Stimulated activated CD4-positive, alpha-beta T cell treated with anti-CD3 and anti-CD28 coated beads, Interleukin-1b, Interleukin-23, amount 100 ng/mL, for 24 hours (primary cell): ENCODE results near the gene MRTFA.
A peak's percentile ranks its signal among the peaks of the same experiment; 100 is the strongest.
"Not testable (repeated sequence)": the region's sequence is repeated elsewhere in the genome, so short reads cannot be mapped to it uniquely, and the experiment has no call there.

ENCODE experiments used
- DNase-seq, 4 experiments: peaks; one replicate each; pipeline ENCODE4 v3.0.0-alpha.2; 2020; ENCODE audit warnings: low read depth in 4 of 4, low spot score in 1 of 4

Gene MRTFA

GRCh38 chr22:40660730-40661129 is 24.2 kb upstream of the MRTFA start:
- DNase-seq = no peak

- no peak for DNase-seq
These were observed 22.6 kb upstream of the MRTFA start for GRCh38 chr22:40659166-40659565.

- not testable (repeated sequence) for DNase-seq
These were observed 20.1 kb upstream of the MRTFA start for GRCh38 chr22:40656651-40657050.

DNA sequence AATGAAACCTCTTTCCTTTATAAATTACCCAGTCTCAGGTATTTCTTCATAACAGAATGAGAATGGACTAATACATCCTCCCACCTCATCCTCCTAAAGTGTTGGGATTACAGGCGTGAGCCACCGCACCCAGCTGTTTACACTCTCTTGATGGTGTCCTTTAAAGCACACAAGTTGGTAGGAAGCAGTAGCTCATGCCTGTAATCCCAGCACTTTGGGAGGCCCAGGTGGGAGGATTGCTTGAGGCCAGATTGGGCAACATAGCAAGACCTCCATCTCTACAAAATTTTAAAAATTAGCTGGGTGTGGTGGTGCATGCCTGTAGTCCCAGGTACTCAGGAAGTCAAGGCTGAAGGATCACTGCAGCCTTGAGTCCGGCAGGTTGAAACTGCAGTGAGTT is 19.4 kb upstream of the MRTFA start:
- DNase-seq = not testable (repeated sequence)

DNA sequence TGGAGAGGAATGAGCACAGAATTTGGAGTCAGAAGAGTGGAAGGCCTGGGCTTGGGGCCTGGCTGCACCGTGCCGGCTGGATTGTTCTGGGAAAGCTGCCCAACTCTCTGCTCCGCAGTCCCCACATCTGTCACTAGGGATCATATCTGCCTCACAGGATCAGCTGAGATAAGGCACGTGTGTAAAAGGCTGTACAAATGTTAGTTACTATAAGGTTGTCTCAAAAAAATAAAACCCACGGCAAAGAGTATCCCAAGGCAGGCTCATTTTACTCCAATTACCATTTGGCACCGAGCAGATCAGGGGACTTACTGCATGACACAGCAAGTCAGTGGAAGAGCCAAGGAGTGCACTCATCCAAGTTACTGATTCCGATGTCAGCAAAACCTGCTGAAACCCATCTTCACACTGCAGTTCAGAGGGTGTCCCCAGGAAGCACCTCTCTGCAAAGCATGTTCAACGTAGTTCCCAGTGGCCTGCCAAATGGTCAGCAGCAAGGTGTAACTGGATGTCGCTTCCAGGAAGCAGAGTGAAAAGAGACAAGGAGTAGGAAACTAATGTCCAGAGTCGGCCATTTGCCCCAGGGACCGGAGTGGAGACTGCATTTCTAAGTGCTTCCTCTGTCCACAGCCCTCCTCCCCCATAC is 18.1 kb upstream of the MRTFA start:
- DNase-seq = no peak

GRCh38 chr22:40653361-40653760 is 16.8 kb upstream of the MRTFA start:
- DNase-seq = no peak

DNA sequence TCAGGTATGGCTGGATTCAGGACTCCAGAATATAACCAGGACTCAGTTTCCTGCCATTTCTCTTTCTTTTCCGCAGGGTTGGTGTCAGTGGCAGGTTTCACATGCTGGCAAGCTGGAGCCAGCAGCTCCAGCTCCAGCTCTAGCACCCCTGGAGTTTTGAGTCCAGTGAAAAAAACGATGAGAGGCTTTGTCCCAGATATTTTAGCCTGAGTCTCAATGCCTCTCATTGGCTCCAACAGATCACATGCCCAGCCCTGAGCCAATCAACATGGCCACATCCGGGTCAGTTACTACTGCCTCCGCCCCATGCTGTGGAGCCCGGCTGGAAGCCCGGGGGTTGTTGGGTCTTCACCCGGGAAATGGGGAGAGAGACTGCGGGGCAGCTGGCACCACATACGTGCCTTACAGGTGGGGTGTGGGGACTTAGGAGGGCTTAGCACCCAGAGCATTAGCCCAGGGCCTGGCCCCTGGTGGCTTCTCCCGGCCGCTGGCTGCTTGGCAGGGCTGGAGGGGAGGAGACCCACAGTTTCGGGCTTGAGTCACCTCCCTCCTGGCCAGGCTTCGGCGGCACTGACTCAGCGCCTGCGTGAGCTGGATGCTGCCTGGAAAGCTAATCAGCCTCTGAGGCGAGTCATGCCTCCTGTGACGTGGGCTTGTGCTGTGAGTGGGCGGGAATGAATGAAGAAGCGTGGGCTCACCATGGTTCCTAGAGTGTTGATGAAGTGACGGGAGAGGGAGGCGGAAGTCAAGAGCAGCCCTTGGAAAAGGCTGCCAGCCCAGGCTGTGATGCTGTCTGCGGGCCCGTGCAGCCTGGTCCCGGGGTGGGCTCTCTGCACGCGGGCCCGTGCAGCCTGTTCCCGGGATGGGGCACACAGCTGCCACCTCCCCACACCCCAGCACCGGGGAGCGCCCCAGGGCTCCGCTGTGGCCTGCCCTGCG is 15.3 kb upstream of the MRTFA start:
- DNase-seq = peak; percentile 61 to 87 (median 72)

- DNase-seq = no peak
These were observed 14.5 kb upstream of the MRTFA start for GRCh38 chr22:40651057-40651456.

GRCh38 chr22:40648386-40648785 is 11.9 kb upstream of the MRTFA start:
- no peak for DNase-seq

- DNase-seq = no peak
These were observed 9.2 kb upstream of the MRTFA start for GRCh38 chr22:40645579-40646197.

DNA sequence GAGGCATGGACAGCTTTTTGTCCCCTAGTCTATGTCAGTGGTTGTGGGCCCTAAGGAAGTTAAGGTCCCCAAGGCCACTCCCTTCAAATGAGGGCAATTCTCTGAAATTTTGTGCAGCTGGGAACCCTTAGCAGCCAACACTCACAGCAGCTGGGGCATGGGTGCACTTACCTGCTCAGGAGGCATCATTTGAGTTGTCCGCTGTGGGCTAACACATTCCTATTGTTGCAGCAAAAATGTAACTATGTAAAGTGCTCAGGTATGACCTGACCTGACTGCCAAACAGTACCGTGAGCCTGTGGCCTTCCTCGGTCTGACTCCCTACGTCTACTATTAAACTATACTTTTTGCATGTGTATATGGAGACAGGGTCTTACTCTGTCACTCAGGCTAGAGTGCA is 5.8 kb upstream of the MRTFA start:
- no peak for DNase-seq

- DNase-seq = no peak
These were observed 4.8 kb upstream of the MRTFA start for GRCh38 chr22:40641269-40641668.

GRCh38 chr22:40638261-40638660 is 1.7 kb upstream of the MRTFA start:
- DNase-seq = no peak

- peak; percentile 19 to 67 (median 35) for DNase-seq
These were observed 948 bp upstream of the MRTFA start for GRCh38 chr22:40637183-40638150.

GRCh38 chr22:40635940-40636379 is 559 bp downstream of the MRTFA start:
- DNase-seq = no peak

DNA sequence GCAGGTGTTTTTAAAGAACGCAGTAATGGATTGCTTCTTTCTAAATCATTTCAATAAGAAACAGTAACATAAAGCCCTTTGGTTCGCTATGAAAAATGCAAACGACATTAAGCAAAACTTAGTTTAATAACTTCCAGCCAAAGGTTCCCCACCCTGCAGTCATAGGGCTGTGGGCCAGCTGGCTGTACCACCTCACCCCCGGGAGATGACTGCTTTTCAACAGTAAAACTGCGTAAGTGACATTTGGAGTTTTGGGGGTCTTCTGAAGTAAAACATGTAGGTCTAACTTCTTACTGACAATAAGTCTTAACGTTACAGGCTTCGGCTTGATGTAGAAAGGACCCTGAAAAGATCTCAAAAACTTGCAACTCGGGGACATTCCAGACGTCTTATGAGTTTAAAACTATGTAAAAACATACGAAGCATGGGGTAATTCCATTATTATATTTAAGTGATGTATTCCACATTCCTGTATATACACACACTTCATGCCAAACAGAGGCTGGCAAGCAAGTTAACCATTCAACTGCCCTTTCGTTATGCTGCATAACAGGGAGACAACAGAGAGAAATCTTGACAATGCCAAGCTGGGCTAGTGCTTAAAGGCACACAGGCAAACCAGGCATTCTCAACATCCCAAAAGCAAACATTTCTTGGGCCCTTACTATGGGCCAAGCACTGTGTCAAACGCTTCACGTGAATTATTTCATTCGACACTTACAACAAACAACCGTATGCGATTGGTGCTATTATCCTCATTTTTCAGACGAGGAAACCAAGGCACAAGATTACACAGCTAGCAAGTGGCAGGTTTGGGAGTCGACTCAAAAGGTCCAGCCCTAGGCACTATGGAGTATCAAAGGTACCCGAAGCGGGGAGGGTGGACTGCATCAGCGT is 1.2 kb downstream of the MRTFA start:
- no peak for DNase-seq

- DNase-seq = no peak
These were observed 2.2 kb downstream of the MRTFA start for GRCh38 chr22:40634119-40634903.

DNA sequence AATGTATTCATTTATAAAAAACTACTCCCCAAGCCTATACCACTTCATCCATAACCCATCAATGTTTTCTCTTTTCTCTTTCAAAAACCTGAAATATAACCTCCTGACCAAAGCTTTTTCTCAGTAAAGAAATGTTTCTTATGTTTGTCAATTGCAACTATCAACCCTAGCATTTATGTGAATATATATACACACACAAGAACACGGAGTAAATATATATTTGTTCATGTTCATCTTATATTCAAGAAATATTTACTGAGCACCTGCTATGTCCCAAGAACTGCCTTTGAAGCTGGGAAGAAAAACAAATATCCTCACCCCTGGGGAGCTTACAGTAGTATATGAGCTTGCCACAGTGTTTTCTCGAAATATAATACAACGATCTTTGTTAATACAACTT is 3.5 kb downstream of the MRTFA start:
- DNase-seq = no peak

DNA sequence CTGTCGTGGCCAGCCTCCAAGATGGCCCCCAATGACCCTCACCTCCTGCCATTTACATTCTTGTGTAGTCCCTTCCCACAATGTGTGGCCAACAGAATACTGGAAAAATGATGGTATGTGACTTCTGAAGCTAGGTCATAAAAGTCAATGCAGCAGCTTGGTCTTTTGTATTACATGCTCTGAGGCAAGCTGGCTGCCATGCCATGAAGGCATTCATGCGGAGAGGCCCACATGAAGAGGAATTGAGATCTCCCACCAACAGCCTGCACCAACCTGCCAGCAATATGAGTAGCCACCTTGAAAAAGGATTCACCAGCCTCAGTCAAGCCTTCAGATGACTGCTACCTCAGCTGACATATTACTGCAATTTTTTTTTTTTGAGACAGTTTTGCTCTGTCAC is 4.6 kb downstream of the MRTFA start:
- no peak for DNase-seq
